ENCODE data around the gene MMS19.

DNA sequence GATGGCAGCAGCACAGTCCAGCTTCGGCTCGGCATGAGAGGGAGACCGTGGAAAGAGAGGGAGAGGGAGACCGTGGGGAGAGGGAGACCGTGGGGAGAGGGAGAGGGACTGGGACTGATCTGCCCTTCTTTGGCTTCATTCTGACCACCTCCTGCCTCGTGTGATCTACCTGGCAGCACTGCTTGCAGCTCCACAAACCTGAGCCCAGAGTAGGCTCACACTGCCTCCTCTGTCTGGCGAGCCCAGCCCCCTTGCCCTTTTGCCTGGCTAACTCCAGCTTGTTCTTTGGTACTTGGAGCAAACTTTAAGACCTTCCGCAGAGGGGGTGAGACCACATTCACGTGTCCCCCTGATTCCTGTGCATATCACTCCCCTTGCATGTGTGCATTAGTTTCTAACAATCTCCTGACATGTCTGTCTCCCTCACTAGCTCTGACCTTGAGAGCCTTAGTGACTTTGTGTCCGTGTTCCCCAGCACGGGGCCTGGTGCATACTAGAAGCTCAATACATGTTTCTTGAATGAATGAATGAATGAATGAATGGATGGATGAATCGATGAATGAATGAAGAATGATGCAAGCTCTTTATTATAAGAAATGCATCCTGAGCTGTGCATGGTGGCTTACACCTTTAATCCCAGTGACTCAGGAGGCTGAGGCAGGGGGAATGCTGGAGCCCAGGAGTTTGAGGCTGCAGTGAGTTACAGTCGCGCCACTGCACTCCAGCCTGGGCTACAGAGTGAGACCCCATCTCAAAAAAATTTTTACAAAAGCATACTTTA, 31.7 kb upstream of the MMS19 start:
- TF ChIP-seq CTCF (IDR thresholded peaks at IDR 0.05): no peak
- TF ChIP-seq POLR2AphosphoS5 (IDR thresholded peaks at IDR 0.05; ENCODE audit: insufficient read depth in 1 of 2, low read depth in 1 of 2): no peak
- TF ChIP-seq POLR2A (IDR thresholded peaks at IDR 0.05): no peak

Data from vagina (tissue), 2 donors.